Forelimb muscle (tissue), 1 donor: ENCODE measurements around the gene APOBEC3A. TPM values are rescaled to one million over a fixed set of nuclear protein-coding genes. Genes with fewer than 3 reads are reported as not detected.
"Not testable (repeated sequence)": the region's sequence is repeated elsewhere in the genome, so short reads cannot be mapped to it uniquely, and the experiment has no call there.

Experiments
- DNase-seq: peaks from one replicate; pipeline ENCODE4 v3.0.0-alpha.2; 2013; ENCODE audit warnings: low read depth
- polyA plus RNA-seq: library from polyadenylated mRNA; unstranded; fragments of 120-200 nt; gene quantifications from one replicate; pipeline ENCODE4 v1.2.1, GENCODE V29; 2013; ENCODE audit not compliant: insufficient read length

The APOBEC3A gene
- polyA plus RNA-seq, 1 donor: not detected

DNA sequence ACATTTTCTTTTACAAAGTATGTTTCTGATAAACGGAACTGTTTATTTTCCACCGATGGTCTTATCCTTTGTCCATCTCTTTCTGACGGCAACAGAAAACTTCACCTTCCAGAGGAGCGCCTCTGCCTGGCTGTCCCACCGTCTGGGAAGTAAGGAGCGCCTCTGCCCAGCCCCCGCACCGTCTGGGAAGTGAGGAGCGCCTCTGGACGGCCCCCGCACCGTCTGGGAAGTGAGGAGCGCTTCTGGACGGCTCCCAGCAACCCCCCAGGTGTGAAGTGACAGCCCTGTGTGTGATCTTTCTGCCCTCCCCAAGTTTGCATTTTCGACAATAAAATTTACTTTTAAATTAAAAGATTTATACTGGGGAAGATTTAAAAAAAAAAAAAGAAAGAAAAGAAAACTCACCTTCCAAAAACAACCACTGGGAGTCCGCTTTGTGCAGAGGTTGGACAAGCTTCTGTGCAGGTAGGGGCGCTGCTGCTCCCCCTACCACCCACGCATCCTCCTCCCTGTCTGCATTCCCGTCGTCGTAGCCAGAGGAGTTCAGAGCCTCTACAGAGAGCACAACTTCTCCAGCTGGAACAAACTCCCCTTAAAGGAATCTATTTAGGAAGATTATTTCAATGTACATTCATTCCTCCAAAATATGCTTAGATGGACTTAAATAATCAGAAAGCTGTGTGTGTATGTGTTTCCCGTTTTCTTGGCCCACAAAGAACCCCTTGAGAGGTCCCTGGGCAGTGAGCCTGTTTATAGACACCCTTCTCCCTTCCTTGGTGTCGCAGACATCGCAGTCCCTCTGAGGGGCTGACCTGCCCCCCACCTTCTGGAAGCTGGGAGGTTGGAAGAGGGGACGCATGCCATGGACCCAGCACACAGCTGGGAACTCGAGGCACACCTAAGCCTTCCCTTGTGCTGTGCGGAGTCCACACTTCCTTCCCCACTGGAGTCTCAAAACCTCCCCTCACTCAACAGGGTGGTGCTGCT, 23.9 kb downstream of the APOBEC3A start:
- no peak for DNase-seq

GRCh38 chr22:38981992-38982927, 24.9 kb downstream of the APOBEC3A start, which contains the start of gene APOBEC3B:
TSS of gene APOBEC3B (plus strand) at chr22:38982347. CDS start at chr22:38982454, 107 bp downstream.
- DNase-seq: peak; percentile 68

DNA sequence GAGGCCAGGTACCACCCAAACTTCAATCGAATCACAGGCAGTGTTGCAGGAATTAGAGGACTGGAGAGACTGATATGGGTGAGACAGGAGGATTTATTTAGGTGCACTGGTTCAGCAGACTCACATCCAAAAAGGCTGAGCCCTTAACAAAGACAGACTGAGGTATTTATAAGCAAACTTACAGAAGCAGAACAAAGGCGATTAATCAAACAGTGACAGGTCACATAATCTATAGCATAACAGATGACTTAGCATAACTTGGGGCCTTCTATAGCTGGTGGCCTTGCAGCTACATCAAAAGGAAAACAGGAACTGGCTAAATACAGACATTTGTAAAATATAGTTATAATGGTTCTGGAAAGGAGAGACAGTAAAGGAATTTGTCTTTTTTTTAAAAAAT, 26.8 kb downstream of the APOBEC3A start:
- no peak for DNase-seq

DNA sequence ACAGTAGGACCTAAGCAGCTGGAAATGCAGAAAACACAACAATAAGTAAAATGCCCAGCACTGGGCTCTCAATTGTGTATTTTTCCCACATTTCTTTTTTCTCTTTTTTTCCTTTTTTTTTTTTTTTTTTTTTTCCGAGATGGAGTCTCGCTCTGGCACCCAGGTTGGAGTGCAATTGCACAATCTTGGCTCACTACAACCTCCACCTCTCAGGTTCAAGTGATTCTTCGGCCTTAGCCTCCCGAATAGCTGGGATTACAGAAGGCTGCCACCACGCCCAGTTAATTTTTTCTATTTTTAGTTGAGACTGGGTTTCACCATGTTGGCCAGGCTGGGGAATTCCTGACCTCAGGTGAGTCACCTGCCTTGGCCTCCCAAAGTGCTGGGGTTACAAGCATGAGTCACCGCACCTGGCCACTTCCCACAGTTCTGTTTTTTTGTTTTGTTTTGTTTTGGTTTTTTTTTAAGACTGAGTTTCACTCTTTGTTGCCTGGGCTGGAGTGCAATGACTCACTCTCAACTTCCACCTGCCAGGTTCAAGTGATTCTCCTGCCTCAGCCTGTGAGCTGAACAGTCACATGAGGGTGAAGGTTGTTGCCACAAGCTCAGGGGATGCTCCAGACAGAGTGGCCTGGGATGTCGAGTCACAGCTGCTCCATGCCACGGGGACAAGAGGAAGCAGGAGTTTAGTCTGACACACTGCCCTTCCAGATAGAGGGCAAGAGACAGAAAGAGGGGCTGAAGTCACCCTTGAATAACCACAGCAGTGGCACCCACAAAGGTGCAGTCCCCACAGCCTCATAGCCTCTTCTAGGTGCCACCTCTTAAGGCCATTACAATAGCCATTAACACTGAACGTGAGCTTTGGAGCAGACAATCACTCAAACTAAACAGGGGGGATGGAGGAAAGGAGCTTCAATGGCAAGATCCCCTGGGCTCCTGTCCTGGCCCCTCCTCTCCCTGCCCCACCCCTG, 27.7 kb downstream of the APOBEC3A start:
- DNase-seq: not testable (repeated sequence)

DNA sequence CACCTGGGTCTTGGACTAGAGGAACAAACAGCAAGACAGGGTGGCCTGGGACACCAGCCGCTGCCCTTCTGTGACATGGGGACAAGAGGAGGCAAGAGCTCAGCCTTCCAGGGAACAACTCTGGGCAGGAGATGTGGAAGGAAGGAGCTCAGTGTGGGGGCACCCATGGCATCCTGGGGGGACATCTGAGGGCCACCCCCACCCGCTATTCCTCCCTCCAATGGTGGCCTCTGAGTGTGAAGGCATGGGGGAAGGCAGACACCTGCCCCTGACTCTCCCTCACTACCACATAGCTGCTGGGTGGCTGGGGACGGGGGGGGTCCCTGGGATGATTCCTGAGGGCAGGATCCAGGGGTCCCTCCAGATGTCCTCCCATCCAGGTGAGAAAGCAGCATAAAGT, 29.2 kb downstream of the APOBEC3A start:
- DNase-seq: no peak

DNA sequence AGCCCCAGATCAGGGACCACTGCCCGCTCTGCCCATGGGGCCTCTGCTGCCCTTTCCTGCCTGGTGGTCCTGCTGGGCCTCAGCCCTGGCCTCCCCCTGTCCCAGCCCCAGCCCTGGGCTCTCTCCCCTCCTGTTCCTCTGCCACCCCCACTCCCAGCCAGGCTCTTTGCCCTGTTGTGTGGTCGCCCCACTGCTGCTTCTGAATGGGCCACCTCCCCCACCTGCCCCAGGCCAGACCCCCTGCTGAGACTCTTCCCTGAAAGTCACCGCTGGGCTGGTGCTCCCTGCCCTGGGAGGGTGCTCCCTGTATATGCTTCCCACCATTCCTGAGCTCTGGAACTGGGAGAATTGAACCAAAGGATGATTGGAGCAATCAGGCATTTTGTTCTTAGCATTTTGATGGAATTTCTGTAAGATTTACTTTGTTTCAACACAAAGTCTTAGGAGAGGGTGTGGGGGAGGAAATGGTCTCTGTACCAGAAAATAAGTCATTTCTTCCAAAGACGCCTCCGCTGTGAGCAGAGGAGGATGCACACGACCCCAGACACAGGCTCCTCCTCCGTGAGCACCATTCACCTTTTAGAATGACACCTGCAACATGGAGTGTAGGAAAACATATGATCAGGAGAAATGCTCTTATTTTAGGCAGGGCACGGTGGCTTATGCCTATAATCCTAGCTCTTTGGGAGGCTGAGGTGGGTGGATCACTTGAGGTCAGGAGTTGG, 29.9 kb downstream of the APOBEC3A start:
- no peak for DNase-seq

- DNase-seq: no peak
Observed at GRCh38 chr22:38989466-38989865, 32.1 kb downstream of the APOBEC3A start.

GRCh38 chr22:38992871-38993371, 35.5 kb downstream of the APOBEC3A start:
- not testable (repeated sequence) for DNase-seq

DNA sequence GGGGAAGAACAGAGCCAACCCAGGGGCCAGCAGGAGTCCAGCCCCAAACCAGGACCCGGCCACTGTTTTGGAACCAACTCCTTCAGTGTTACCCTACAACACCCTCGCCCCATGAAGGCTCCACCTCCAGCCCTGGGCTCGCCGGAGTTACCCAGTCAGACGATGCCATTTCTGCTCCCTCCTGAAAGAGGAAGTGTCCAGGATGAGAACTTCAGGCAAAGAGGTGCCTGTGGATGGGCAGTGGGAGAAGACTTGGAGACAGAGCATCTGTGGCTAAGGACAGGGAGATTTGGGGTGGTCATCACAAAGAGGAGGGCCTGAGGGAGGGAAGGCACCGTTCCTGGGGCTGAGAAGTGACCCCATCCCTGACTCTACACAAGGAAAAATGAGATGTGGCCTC, 38.7 kb downstream of the APOBEC3A start:
- no peak for DNase-seq

- no peak for DNase-seq
Observed at GRCh38 chr22:38997518-38997917, 40.1 kb downstream of the APOBEC3A start.

GRCh38 chr22:39003165-39003638, 45.8 kb downstream of the APOBEC3A start:
- DNase-seq: peak; percentile 65

- no peak for DNase-seq
Observed at GRCh38 chr22:39007177-39007576, 49.8 kb downstream of the APOBEC3A start.

- DNase-seq: not testable (repeated sequence)
Observed at GRCh38 chr22:39008271-39008850, 51.0 kb downstream of the APOBEC3A start.

DNA sequence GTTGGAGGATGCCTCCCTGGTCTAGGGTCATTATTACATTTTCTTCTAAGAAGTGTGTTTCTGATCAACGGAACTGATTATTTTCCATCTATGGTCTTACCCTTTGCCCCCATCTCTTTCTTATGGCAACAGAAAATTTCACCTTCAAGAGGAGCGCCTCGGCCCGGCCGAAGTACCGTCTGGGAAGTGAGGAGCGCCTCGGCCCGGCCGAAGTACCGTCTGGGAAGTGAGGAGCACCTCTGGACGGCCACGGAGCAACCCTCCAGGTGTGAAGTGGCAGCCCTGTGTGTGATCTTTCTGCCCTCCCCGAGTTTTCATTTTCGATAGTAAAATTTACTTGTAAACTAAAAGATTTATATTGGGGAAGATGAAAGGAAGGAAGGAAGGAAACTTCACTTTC, 53.5 kb downstream of the APOBEC3A start:
- no peak for DNase-seq

Other genes starting within 250 kb of the APOBEC3A start
- gene SUN2, start 201.6 kb upstream of the APOBEC3A start, polyA plus RNA-seq: 50.6 TPM
- gene DNAL4, start 163.5 kb upstream of the APOBEC3A start, polyA plus RNA-seq: 12.5 TPM
- gene NPTXR, start 113.6 kb upstream of the APOBEC3A start, polyA plus RNA-seq: 4.9 TPM
- gene CBX6, start 85.4 kb upstream of the APOBEC3A start, polyA plus RNA-seq: 24.4 TPM
- gene APOBEC3B, start 24.7 kb downstream of the APOBEC3A start, polyA plus RNA-seq: 1.4 TPM
- gene APOBEC3C, start 56.6 kb downstream of the APOBEC3A start, polyA plus RNA-seq: 3.4 TPM
- gene APOBEC3D, start 63.5 kb downstream of the APOBEC3A start, polyA plus RNA-seq: 0.57 TPM
- gene APOBEC3F, start 83.3 kb downstream of the APOBEC3A start, polyA plus RNA-seq: 2.8 TPM
- gene APOBEC3G, start 119.7 kb downstream of the APOBEC3A start, polyA plus RNA-seq: 3.2 TPM
- not detected for gene APOBEC3H, start 139.6 kb downstream of the APOBEC3A start, polyA plus RNA-seq
- 3.7 TPM for gene CBX7, start 195.1 kb downstream of the APOBEC3A start, polyA plus RNA-seq